ENCODE results near the gene ANAPC2.

ANAPC2 gene

GRCh38 chr9:137162505-137163364, 25.6 kb downstream of the ANAPC2 start:
- no peak for DNase-seq (ENCODE audit: low spot score)

GRCh38 chr9:137161558-137162486, 26.5 kb downstream of the ANAPC2 start:
- DNase-seq (ENCODE audit: low spot score), result no peak

DNA sequence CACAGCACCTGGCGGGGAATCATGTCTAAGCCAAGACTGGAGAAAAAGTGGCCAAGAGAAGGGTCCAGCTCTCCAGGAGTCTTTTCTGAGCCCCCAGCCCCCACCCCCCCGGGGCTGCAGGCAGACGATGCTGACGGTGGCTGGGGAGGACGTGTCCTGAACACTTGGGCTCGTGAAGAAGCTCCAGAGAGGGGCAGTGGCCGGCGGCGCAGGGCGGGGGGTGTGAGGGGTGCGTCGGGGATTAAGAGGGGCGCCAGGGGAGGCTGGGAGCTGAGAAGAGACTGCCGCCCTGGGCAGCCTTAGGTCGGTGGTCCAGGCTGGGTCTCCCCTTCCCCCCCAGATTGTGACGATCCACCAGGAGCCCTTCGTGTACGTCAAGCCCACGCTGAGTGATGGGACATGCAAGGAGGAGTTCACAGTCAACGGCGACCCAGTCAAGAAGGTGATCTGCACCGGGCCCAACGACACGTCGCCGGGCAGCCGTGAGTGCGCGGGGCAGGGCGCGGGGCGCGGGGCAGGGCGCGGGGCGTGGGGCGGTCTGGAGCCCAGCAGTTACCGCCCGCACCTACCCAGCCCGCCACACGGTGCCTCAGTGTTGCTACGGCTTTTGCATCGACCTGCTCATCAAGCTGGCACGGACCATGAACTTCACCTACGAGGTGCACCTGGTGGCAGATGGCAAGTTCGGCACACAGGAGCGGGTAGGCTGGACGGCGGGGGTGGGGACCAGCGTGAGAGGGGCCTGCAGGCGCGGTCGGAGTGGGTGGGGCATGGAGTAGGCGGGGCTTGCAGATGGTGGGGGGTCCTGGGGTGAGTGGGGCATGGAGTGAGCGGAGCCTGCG, 27.4 kb downstream of the ANAPC2 start:
- no peak for DNase-seq (ENCODE audit: low spot score)

DNA sequence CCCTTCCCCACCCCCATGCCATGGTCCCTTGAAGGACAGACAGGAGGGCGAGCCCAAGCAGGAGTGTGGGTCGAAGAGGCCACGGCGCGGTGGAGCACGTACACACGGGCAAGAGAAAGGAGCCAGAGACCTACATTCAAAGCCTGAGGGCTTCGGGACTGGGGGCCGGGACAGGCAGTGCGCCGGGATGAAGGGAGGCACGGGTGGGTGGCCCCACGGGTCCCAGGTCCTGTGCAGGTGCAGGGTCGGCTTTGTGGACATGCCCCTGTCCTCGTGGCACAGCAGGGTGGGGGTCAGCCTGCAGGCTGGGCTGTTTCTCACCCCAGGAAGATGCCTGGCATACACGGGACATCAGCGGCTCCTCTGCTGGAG, 28.3 kb downstream of the ANAPC2 start:
- DNase-seq (ENCODE audit: low spot score), result no peak

DNA sequence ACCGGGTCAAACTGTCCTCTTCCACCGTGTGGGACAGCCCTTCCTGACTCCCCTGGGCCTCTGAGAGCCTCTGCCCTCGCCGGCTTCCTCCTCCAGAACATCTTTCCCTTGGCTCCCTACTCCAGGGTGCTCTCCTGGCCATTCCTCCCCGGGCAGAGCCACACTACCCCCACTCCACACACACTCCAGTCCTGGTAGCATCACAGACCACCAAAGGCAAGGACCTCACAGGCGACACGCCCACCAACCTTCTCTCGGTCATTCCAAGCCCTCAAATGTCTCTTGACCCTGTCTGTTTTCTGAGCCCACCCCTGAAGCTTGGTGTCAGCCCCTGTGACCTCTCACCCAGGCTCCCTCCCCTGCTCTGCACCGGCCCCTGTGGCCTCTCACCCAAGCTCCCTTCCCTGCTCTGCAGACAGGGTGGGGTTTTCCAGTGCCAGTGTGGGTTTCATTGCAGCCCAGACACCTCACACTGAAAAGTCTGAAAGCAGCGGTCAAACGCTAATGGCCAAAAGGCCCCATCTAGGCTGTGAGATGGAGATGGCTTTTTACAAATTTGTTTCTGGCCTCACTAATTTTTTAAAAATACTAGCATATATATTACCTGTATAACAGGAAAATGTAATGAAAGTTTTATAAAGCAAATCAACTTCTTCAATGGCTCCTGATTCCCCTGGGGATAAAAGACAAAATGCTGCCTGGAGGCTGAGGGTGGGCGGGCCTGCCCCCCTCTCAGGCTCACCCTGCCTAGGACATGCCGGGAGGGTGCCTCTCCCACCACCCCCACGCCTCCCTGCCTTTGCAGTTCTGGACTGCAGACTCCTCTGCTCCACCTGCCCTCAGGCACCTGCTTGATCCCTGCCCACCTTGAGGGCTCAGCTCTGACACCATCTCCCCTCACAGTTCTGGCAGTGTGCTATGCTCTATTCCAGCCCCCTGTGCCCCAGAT, 29.0 kb downstream of the ANAPC2 start:
- DNase-seq (ENCODE audit: low spot score), result no peak

- DNase-seq (ENCODE audit: low spot score), result no peak
Measured at GRCh38 chr9:137158625-137159024, 29.7 kb downstream of the ANAPC2 start.

- DNase-seq (ENCODE audit: low spot score), result no peak
Measured at GRCh38 chr9:137157618-137158415, 30.5 kb downstream of the ANAPC2 start.

GRCh38 chr9:137156567-137157375, 31.6 kb downstream of the ANAPC2 start:
- DNase-seq (ENCODE audit: low spot score), result peak; percentile 30

DNA sequence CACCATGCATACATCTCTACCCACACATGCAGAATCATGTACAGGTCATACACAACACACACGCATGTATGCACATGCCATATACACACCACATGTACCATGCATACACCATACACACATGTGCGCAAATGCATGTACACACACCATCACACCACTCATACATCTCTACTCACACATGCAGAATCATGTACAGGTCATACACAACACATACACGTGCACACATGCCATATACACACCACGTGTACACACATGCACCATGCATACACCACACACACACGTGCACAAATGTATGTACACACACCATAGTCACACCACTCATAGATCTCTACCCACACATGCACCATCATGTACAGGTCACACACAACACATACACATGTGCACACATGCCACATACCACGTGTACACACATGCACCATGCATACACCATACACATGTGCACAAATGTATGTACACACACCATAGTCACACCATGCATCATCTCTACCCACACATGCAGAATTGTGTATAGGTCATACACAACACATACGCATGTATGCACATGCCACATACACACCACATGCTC, 35.4 kb downstream of the ANAPC2 start:
- no peak for DNase-seq (ENCODE audit: low spot score)

- peak; percentile 50 for DNase-seq (ENCODE audit: low spot score)
Measured at GRCh38 chr9:137150617-137151457, 37.5 kb downstream of the ANAPC2 start.

GRCh38 chr9:137149942-137150616, 38.3 kb downstream of the ANAPC2 start:
- DNase-seq (ENCODE audit: low spot score), result no peak

DNA sequence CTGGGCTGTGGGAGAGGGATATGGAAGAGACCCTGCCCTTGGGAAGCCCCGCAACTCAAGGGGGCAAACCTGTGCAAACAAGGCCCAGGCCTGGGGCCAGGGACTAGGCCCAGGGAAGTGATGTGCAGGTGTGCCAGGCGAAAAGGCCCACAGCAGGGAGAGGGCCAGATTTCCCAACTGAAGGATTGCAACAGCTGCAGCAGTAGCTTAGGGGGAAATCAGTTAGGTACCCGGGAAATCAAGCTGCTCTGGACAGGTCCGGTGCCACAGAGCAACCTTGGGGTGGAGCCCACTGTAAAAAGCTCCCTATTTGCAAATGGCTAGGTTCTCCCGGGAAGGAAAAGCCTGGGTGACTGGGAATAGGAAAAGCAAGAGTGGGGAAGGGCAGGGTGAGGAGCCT, 39.0 kb downstream of the ANAPC2 start:
- no peak for DNase-seq (ENCODE audit: low spot score)

GRCh38 chr9:137148661-137149060, 39.7 kb downstream of the ANAPC2 start:
- DNase-seq (ENCODE audit: low spot score), result no peak

DNA sequence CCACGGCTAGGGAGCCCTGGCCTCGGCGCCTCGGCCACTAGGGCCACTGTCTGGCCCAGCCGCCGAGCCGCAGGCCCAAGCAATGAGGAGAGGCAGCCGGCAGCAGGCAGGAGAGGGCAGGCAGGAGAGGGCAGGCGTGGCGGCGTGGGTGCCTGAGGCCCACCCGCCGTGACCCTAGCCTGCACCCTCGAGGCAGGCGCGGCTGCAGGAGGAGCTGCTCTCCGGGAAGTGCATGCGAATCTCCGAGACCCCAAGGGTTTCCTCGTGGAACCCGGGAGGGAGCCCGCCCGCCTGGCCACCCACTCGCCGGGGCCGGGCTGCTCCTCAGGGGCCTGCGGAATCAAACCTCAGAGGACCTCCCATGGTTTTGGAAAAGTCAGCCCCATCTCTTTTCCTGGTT, 40.1 kb downstream of the ANAPC2 start:
- no peak for DNase-seq (ENCODE audit: low spot score)

- no peak for DNase-seq (ENCODE audit: low spot score)
Measured at GRCh38 chr9:137147793-137148160, 40.6 kb downstream of the ANAPC2 start.

GRCh38 chr9:137147091-137147792, 41.1 kb downstream of the ANAPC2 start:
- DNase-seq (ENCODE audit: low spot score), result no peak

DNA sequence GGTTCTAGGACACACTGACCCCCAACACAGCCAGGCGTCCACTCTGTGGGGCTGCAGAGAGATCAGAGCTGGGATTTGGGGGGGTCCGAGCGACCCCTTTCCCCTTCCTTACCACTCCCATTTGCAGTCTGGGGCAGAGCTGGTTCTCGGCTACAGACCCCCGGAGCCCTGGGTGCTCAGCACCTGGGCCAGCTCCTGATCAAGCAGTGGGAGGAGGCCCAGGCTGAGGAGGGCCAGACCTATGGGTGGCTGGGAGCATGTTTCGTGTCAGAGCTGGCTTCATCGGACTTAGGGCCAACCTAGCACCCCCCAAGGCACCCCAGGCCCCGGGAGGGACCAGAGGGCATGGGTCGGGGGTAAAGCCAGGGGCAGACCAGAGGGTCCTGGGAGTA, 41.8 kb downstream of the ANAPC2 start:
- DNase-seq (ENCODE audit: low spot score), result no peak

All from CD4-positive, alpha-beta T cell treated with Interleukin-15 for 4 hours (primary cell).